ENCODE data around the gene LRRC4C.

LRRC4C gene

DNA sequence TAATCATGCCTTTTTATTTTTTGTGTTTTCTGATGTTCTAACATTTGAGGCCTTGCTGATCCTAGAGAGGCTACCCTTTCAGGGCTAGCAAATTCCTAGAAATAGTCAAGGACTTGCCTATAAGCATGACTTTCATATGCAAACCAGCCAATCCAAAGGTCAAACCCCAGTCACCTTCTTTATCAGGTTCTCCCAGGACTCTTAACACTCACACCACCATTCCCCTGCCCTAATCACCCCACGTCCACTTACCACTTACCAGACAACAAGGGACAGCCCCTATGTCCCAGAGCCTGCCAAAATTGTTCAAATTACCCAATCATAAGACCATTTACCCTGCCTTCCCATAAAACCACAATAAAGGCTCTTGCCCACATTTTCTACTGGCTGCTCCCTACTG is 1339.8 kb downstream of the LRRC4C start:
- DNase-seq (ENCODE audit: low spot score) = no peak

DNA sequence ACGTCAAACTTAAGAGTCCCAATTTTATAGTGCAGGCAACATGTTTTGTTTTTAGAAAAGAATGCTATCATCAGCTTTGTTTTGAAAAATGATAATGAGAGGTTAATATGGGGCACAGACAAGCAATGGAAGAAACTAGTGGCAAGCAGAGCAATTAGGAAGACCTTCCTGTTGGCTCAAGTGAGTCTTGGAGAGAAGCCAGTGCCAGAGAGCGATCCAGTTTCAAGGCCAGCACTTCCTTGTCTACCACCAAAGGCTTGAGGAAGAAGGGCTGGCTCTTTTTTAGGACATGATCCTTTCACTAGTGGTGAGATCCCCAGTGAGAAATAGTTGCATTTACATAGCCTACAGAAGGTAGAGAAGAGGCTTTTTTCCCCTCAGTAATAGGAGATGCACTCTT is 1340.7 kb downstream of the LRRC4C start:
- no peak for DNase-seq (ENCODE audit: low spot score)

- DNase-seq (ENCODE audit: low spot score) = no peak
Measured at GRCh38 chr11:40118026-40118425, 1341.4 kb downstream of the LRRC4C start.

DNA sequence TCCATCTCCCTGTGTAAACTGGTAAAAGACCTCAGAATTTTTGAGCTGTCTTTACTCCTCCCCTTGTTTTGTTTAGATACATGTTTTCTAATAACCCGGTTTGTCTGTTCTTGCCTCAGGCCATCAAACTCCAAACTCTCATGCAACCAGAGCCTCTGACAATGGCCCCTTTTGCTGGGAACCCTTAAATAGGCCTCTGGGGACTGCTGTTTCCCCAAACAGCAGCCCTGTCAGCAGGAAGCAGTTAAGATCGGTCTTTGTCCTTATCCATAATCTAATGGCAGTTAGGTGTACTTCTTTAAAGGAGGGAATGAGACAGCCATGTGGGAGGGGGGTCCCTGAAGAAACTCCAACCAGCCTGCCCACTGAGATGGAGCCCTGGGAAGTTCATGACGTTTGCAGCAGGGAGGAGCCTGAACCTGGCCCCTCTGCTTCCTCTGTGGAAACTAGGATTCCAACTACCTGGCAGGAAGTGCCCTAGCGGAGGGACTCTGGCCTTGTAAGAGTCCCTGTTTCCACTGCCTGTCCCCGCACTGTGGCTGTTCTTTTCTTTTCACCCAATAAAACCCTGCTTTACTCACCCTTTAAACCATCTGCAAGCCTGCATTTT is 1354.4 kb downstream of the LRRC4C start:
- no peak for DNase-seq (ENCODE audit: low spot score)

GRCh38 chr11:40100781-40101180 is 1358.7 kb downstream of the LRRC4C start:
- DNase-seq (ENCODE audit: low spot score) = peak; percentile 5

DNA sequence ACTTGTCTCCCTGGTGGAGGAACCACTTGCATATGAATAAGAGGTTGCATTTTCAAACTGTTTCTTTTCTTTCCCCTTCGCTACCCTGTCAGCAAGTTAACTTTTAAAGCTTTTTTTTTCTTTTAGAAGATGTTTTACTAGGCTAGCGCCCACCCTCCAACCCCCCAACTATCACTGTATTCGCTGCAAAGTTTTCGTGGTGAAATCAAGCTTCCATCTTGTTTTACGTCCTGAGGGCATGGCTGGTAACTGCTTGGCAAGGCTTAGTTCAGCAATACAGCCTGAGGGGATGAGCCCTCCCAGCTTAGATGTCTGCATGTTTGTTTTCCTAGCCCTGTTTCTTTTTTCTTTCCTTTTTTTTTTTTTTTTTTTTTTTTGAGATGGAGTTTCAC is 1359.3 kb downstream of the LRRC4C start:
- DNase-seq (ENCODE audit: low spot score) = no peak

DNA sequence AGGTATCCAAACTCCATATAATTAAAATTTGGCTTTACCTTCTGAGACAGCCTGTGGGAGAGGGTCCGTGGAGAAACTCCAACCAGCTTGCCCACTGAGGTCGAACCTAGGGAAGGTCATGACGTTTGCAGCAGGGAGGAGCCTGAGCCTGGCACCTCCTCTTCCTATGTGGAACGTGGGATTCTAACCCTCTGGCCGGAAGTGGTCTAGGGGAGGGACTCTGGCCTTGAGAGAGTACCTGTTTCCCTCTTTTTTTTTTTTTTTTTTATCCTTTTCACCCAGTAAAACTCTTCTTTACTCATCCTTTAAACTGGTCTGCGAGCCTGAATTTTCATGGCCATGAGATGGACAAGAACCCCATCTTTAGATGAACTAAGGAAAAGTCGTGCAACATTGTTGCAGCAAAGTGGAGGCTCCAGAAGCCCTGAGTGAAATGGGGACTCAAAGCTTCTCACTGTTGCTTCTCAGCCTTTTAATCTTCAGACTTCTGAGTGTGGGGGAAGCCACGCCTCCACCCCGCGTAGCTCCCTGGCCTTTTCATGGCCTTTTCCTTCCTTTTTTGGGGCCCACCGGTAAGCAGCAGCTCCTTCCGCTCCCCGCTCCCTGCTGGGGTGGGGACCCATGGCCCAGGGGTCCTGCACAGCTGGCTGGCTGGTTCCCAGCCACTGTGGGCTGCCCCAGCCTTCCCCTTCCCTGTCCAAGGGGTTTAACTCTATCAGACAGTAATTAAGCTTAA is 1359.9 kb downstream of the LRRC4C start:
- DNase-seq (ENCODE audit: low spot score) = no peak

DNA sequence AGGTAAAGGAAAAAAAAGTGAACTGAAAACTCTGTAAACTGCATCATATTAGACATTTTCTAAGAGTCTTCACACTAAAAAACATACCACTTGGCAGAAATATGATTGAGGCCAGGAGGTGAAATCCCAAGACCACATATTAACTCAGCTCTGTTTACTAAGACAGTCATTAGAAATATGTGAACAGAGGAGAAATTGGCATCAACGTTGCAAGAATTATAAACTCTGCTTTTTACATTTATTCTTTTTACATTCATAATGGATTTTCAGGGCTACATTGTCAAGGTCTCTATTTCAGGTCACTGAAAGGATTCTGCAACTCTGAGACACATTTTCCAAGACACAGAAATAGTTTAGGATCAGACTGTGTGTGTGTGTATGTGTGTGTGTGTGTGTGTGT is 1364.0 kb downstream of the LRRC4C start:
- no peak for DNase-seq (ENCODE audit: low spot score)

DNA sequence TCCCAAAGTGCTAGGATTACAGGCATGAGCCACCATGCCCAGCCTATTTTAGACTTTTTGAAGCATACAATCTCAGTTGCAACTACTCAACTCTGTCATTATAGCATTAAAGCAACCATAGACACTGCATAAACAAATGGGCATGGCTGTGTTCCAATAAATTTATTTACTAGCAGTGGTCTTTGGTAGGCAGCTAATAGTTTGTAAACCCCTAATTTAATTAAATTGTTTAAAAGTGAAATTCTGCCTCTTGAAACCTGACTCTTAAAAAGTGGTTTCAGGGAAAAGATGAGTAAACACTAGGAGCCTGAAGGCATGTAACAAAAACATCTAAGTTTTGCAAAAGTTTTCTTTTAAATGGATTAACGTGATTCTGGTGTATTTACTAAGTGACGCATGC is 1364.5 kb downstream of the LRRC4C start:
- DNase-seq (ENCODE audit: low spot score) = no peak

DNA sequence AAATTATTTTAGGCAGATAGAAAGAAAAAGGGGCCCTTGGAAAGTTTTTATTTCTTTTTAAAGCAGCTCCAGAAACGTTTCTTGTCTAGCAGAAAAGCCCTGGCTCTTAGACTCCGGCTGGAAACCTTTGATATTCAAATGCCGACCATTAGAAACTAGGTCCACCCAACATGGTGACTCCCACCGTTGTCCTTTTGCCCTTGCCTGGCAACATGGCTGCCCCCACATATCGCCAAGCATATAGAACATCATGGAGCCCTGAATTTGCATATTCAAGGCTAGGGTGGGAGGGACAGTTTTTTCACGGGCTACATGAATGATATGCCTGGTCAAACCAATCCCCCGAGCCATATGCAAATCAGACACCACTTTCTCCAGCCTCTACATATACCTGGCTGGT is 1379.0 kb downstream of the LRRC4C start:
- DNase-seq (ENCODE audit: low spot score) = no peak

Small RNA genes within 50 kb of the gene (small RNA-seq; reads per million reads assigned to genes)
- 0 reads per million in 2 experiments for gene RF00019
- gene RNU6-365P = 0 reads per million in 2 experiments
